Measurements from ENCODE around the gene ZNF74. TPM values are rescaled to one million over a fixed set of nuclear protein-coding genes. Genes with fewer than 3 reads are reported as not detected.
A peak's percentile ranks its signal among the peaks of the same experiment; 100 is the strongest.
"Not testable (repeated sequence)": the region's sequence is repeated elsewhere in the genome, so short reads cannot be mapped to it uniquely, and the experiment has no call there.

The ZNF74 gene
- total RNA-seq, result 4.6 TPM

- ATAC-seq, result peak; percentile 90
These were observed at the start of gene ZNF74 for GRCh38 chr22:20393705-20394476. ZNF74 (plus strand) TSS chr22:20394151; CDS start chr22:20394629, 478 bp downstream.

- ATAC-seq, result not testable (repeated sequence)
These were observed 47.4 kb upstream of the ZNF74 start for GRCh38 chr22:20346553-20346952.

GRCh38 chr22:20352536-20352935 lies 41.4 kb upstream of the ZNF74 start:
- not testable (repeated sequence) for ATAC-seq

- no peak for ATAC-seq
These were observed 39.5 kb upstream of the ZNF74 start for GRCh38 chr22:20354238-20354975.

GRCh38 chr22:20355939-20356636 lies 37.9 kb upstream of the ZNF74 start:
- not testable (repeated sequence) for ATAC-seq

- ATAC-seq, result not testable (repeated sequence)
These were observed 37.0 kb upstream of the ZNF74 start for GRCh38 chr22:20356906-20357305.

GRCh38 chr22:20357967-20358366 lies 36.0 kb upstream of the ZNF74 start:
- ATAC-seq, result not testable (repeated sequence)

- ATAC-seq, result not testable (repeated sequence)
These were observed 35.3 kb upstream of the ZNF74 start for GRCh38 chr22:20358503-20359239.

- not testable (repeated sequence) for ATAC-seq
These were observed 33.7 kb upstream of the ZNF74 start for GRCh38 chr22:20360261-20360660.

- ATAC-seq, result not testable (repeated sequence)
These were observed 32.8 kb upstream of the ZNF74 start for GRCh38 chr22:20360866-20361751.

- not testable (repeated sequence) for ATAC-seq
These were observed 32.2 kb upstream of the ZNF74 start for GRCh38 chr22:20361752-20362229.

GRCh38 chr22:20362403-20362802 lies 31.5 kb upstream of the ZNF74 start:
- not testable (repeated sequence) for ATAC-seq

- ATAC-seq, result not testable (repeated sequence)
These were observed 29.4 kb upstream of the ZNF74 start for GRCh38 chr22:20364335-20365260.

GRCh38 chr22:20366841-20367240 lies 27.1 kb upstream of the ZNF74 start:
- not testable (repeated sequence) for ATAC-seq

- not testable (repeated sequence) for ATAC-seq
These were observed 25.1 kb upstream of the ZNF74 start for GRCh38 chr22:20368875-20369274.

GRCh38 chr22:20371687-20372086 lies 22.3 kb upstream of the ZNF74 start:
- ATAC-seq, result not testable (repeated sequence)

- ATAC-seq, result not testable (repeated sequence)
These were observed 21.5 kb upstream of the ZNF74 start for GRCh38 chr22:20372406-20372854.

- not testable (repeated sequence) for ATAC-seq
These were observed 20.7 kb upstream of the ZNF74 start for GRCh38 chr22:20373195-20373706.

GRCh38 chr22:20374130-20374529 lies 19.8 kb upstream of the ZNF74 start:
- ATAC-seq, result not testable (repeated sequence)
